HCT116 (cell line): ENCODE measurements around the gene MME. TPM values are rescaled to one million over a fixed set of nuclear protein-coding genes. Genes with fewer than 3 reads are reported as not detected.

Experiments used
- ATAC-seq: fragments of 200-7000 bp; cut with Tn5 transposase; 2 replicates; pipeline ENCODE4 v1.9.1; 2020; ENCODE audit warnings: mild to moderate bottlenecking, moderate library complexity
- BruUV-seq: library from RNA; stranded (reverse); fragments of 400-500 nt; replicated peaks from 2 replicates; lab custom pipeline; 2021; lab: Mats Ljungman, UMichigan
- CTCF ChIA-PET: fragments of 300-600 bp; sonication (Branson Sonifier 250); formaldehyde crosslinking; loops from one replicate; lab custom pipeline; 2021; ENCODE audit warnings: antibody characterized with exemption; lab: Charles Lee
- POLR2A ChIA-PET: fragments of 300-600, 350-600 bp; sonication (Branson Sonifier 250); formaldehyde crosslinking; loops from one replicate; lab custom pipeline; 2021; ENCODE audit warnings: antibody characterized with exemption; lab: Charles Lee
- RAD21 ChIA-PET, 2 experiments: fragments of 300-600 bp; sonication (Branson Sonifier 250); formaldehyde crosslinking; loops; one replicate each; lab custom pipeline; 2023; ENCODE audit warnings: low total read pairs in 2 of 2; ENCODE audit not compliant: uncharacterized antibody in 2 of 2, unreplicated experiment in 2 of 2, low non-redundant PET in 1 of 2; lab: Charles Lee
- DNase-seq: peaks from one replicate; pipeline ENCODE4 v3.0.0-alpha.2; 2010; ENCODE audit warnings: low read depth, low spot score
- H2AFZ ChIP-seq: fragments of 200-600 bp; shearing (Covaris generic), sonication (generic); 2 replicates; pipeline ENCODE4 v1.6.1; 2017; ENCODE audit warnings: low read depth, mixed run types, mixed read lengths, antibody characterized with exemption, low read length; ENCODE audit not compliant: poor library complexity, severe bottlenecking
- H3K27ac ChIP-seq: 2 replicates; pipeline ENCODE4 v1.5.1; 2012; ENCODE audit warnings: low read depth, low read length
- H3K27me3 ChIP-seq: fragments of 200-600 bp; sonication (generic); 2 replicates; pipeline ENCODE4 v1.6.1; 2016; ENCODE audit warnings: mixed run types, low read length, mixed read lengths; ENCODE audit not compliant: insufficient read depth
- H3K36me3 ChIP-seq, 2 experiments: fragments of 200-500 bp in 1 of 2; fragments of 200-600 bp in 1 of 2; sonication (Bioruptor generic) in 1 of 2; sonication (generic) in 1 of 2; 2 replicates each; pipeline versions ENCODE4 v1.5.1 to v1.6.1; 2014 to 2016; ENCODE audit warnings: low read length in 2 of 2, inconsistent platforms in 1 of 2, mixed read lengths in 1 of 2, mixed run types in 1 of 2; ENCODE audit not compliant: insufficient read depth in 2 of 2, control insufficient read depth in 1 of 2
- H3K4me1 ChIP-seq, 2 experiments: fragments of 200-600 bp in 1 of 2; sonication (generic) in 1 of 2; 2 replicates each; pipeline versions ENCODE4 v1.5.1 to v1.6.1; 2012 to 2017; ENCODE audit warnings: low read length in 2 of 2, inconsistent platforms in 1 of 2, mild to moderate bottlenecking in 1 of 2, mixed read lengths in 1 of 2, mixed run types in 1 of 2, moderate library complexity in 1 of 2; ENCODE audit not compliant: insufficient read depth in 2 of 2, control insufficient read depth in 1 of 2
- H3K4me2 ChIP-seq: fragments of 200-600 bp; sonication (generic); 2 replicates; pipeline ENCODE4 v1.6.1; 2017; ENCODE audit warnings: mixed run types, low read length, mixed read lengths
- H3K4me3 ChIP-seq, 2 experiments: fragments of 200-600 bp in 1 of 2; sonication (generic) in 1 of 2; replicated peaks in 1 of 2; 2 replicates each; pipeline ENCODE4 v1.5.1; 2011 to 2016; ENCODE audit warnings: low read length in 2 of 2, control low read depth in 1 of 2, low read depth in 1 of 2, mild to moderate bottlenecking in 1 of 2, mixed read lengths in 1 of 2, mixed run types in 1 of 2
- H3K79me2 ChIP-seq: fragments of 200-600 bp; sonication (generic); 2 replicates; pipeline ENCODE4 v1.6.1; 2017; ENCODE audit warnings: mild to moderate bottlenecking, mixed run types, low read length, moderate library complexity, mixed read lengths; ENCODE audit not compliant: insufficient read depth
- H3K9ac ChIP-seq: fragments of 200-600 bp; sonication (generic); 2 replicates; pipeline ENCODE4 v1.6.1; 2016; ENCODE audit warnings: low read length, mixed read lengths
- H3K9me2 ChIP-seq: fragments of 200-600 bp; sonication (generic), shearing (Covaris generic); 2 replicates; pipeline ENCODE4 v1.6.1; 2017; ENCODE audit warnings: mixed run types, mild to moderate bottlenecking, moderate library complexity; ENCODE audit not compliant: insufficient read depth
- H3K9me3 ChIP-seq, 2 experiments: fragments of 200-500 bp in 1 of 2; fragments of 200-600 bp in 1 of 2; sonication (Bioruptor generic) in 1 of 2; sonication (generic) in 1 of 2; 2 replicates each; pipeline ENCODE4 v1.6.1; 2014 to 2017; ENCODE audit warnings: low read length in 2 of 2, mixed read lengths in 2 of 2, inconsistent platforms in 1 of 2, low read depth in 1 of 2, mild to moderate bottlenecking in 1 of 2, mixed run types in 1 of 2, moderate library complexity in 1 of 2; ENCODE audit not compliant: control insufficient read depth in 1 of 2, insufficient read depth in 1 of 2
- H4K20me1 ChIP-seq: fragments of 200-600 bp; sonication (generic), shearing (Covaris generic); 2 replicates; pipeline ENCODE4 v1.6.1; 2017; ENCODE audit warnings: mixed run types, mild to moderate bottlenecking, moderate library complexity; ENCODE audit not compliant: insufficient read depth
- CBX3 ChIP-seq: IDR thresholded peaks from 2 replicates; pipeline ENCODE4 v1.6.1; 2012; ENCODE audit warnings: low read depth
- EGR1 ChIP-seq: IDR thresholded peaks from 2 replicates; pipeline ENCODE4 v1.6.1; 2012; ENCODE audit warnings: low read depth
- ELF1 ChIP-seq: IDR thresholded peaks from 2 replicates; pipeline ENCODE4 v1.6.1; 2012; ENCODE audit warnings: low read depth, borderline replicate concordance
- EZH2 ChIP-seq: fragments of 200-600 bp; sonication (generic); IDR thresholded peaks from 2 replicates; pipeline ENCODE4 v1.6.1; 2017; ENCODE audit warnings: antibody characterized with exemption, mixed run types
- EZH2phosphoT487 ChIP-seq: fragments of 200-600 bp; IDR thresholded peaks from 2 replicates; pipeline ENCODE4 v1.6.1; 2018; ENCODE audit warnings: antibody characterized with exemption, borderline replicate concordance
- FOSL1 ChIP-seq: IDR thresholded peaks from 2 replicates; pipeline ENCODE4 v1.6.1; 2012; ENCODE audit warnings: low read depth
- JUND ChIP-seq: IDR thresholded peaks from 2 replicates; pipeline ENCODE4 v1.6.1; 2012
- POLR2A ChIP-seq: IDR thresholded peaks from 2 replicates; pipeline ENCODE4 v1.7.0; 2011; ENCODE audit warnings: borderline replicate concordance; ENCODE audit not compliant: insufficient read depth, insufficient read length; ENCODE audit errors: extremely low read depth
- POLR2AphosphoS5 ChIP-seq: IDR thresholded peaks from 2 replicates; pipeline ENCODE4 v1.6.1; 2011; ENCODE audit warnings: mild to moderate bottlenecking, low read depth, low read length, moderate library complexity
- RAD21 ChIP-seq: IDR thresholded peaks from 2 replicates; pipeline ENCODE4 v1.6.1; 2012; ENCODE audit warnings: low read depth, mild to moderate bottlenecking
- SIN3A ChIP-seq: IDR thresholded peaks from 2 replicates; pipeline ENCODE4 v1.6.1; 2012; ENCODE audit warnings: low read depth
- SP1 ChIP-seq: IDR thresholded peaks from 2 replicates; pipeline ENCODE4 v1.6.1; 2012; ENCODE audit warnings: low read depth
- YY1 ChIP-seq: IDR thresholded peaks from 2 replicates; pipeline ENCODE4 v1.6.1; 2011; ENCODE audit warnings: low read length, low read depth, moderate library complexity, mild to moderate bottlenecking; ENCODE audit not compliant: insufficient replicate concordance; ENCODE audit errors: extremely low read depth
- ZFX ChIP-seq: fragments of 450-650 bp; IDR thresholded peaks from 2 replicates; pipeline ENCODE4 v1.6.1; 2017
- ZNF274 ChIP-seq: fragments of 200-500 bp; sonication (Bioruptor generic); IDR thresholded peaks from 2 replicates; pipeline ENCODE4 v1.6.1; 2014; ENCODE audit warnings: mild to moderate bottlenecking, low read depth, low read length, inconsistent platforms
- intact Hi-C: fragments of 100-400 bp; cut with micrococcal nuclease; formaldehyde crosslinking; loops from 2 replicates; pipeline ENCODE4 v1.10.0; 2022
- total RNA-seq: library from RNA; stranded (reverse); gene quantifications from one replicate; pipeline ENCODE4 v1.2.1, GENCODE V29; 2021; ENCODE audit not compliant: unreplicated experiment
- TF ChIP-seq, protein P1 (sequence below): IDR thresholded peaks from 2 replicates; pipeline ENCODE4 v1.6.1; 2012; ENCODE audit warnings: low read depth
- TF ChIP-seq, protein P2 (sequence below), 3 experiments: fragments of 200-600 bp in 1 of 3; sonication (generic) in 1 of 3; IDR thresholded peaks in 2 of 3; conservative IDR thresholded peaks in 1 of 3; 2 replicates each; pipeline ENCODE4 v1.5.1; 2012 to 2017; ENCODE audit warnings: low read depth in 2 of 3, low read length in 2 of 3, antibody characterized with exemption in 1 of 3, borderline replicate concordance in 1 of 3, control low read depth in 1 of 3, mild to moderate bottlenecking in 1 of 3, mixed read lengths in 1 of 3, mixed run types in 1 of 3, moderate library complexity in 1 of 3; ENCODE audit not compliant: insufficient read depth in 1 of 3
- TF ChIP-seq, protein P3 (sequence below): IDR thresholded peaks from 2 replicates; pipeline ENCODE4 v1.6.1; 2012

Gene MME
- total RNA-seq, 1 experiment from 2014 or later, result 0.34 TPM

DNA sequence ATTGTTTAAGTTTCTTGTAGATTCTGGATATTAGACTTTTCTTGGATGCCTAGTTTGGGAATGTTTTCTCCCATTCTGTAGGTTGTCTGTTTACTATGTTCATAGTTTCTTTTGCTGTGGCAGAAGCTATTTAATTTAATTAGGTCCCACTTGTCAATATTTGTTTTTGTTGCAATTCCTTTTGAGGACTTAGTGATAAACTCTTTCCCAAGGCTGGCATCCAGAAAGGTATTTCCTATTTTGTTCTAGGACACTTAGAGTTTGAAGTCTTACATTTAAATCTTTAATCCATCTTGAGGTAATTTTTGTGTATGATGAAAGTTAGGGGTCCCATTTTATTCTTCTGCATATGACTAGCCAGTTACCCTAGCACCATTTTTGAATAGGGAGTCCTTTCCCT, 54.9 kb downstream of the MME start:
- BruUV-seq, result no TSS peak
- RAD21 ChIA-PET, result no interaction called here
- POLR2A ChIA-PET, result no interaction called here
- Histone ChIP-seq H3K4me3 (no peak overlapping the region), H3K27ac (no peak overlapping the region), H3K9ac (no peak overlapping the region), H3K36me3 (no peaks in the 10 kb centered on the region), H3K27me3 (no peaks in the 10 kb centered on the region), H4K20me1 (no peaks in the 10 kb centered on the region)
- CTCF ChIA-PET, result no interaction called here
- intact Hi-C loops, result no loop called here
- DNase-seq, result no peak
- TF ChIP-seq YY1 (no peak), SIN3A (no peak)
- TF ChIP-seq, all 23 proteins: peak for 0
- H3K4me1 ChIP-seq, result no peaks in the 10 kb centered on the region
- no peaks in the 10 kb centered on the region for H3K79me2 ChIP-seq
- ATAC-seq, result no peak
- no peaks in the 10 kb centered on the region for H3K9me2 ChIP-seq
- H3K4me2 ChIP-seq, result no peak overlapping the region
- no peaks in the 10 kb centered on the region for H3K9me3 ChIP-seq
- no peak overlapping the region for H2AFZ ChIP-seq

DNA sequence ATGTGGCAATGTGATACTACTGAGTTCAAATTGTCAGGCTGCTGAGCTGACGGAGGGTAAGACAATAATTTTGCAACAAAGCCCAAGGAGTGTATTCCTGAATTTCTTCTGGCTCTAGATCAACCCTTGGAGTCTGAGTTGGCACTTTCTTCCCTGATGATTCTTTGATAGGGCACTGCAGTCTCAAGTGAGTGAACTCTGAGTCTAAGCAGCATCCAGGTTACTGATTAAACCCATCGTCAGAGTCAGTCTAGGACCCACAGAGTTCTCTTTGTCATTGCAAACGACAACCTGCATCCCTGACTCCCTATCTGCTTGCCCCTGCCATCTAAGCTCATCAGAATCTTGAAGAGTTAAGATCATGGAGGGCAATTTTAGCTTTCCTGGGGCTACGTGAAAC, 58.6 kb downstream of the MME start:
- TF ChIP-seq FOSL1 (no peak), JUND (no peak), ELF1 (no peak), RAD21 (no peak), POLR2AphosphoS5 (no peak), POLR2A (no peak), CBX3 (no peak), EZH2phosphoT487 (no peak), EGR1 (no peak), EZH2 (no peak), YY1 (no peak), ZNF274 (no peak), SIN3A (no peak), ZFX (no peak), SP1 (no peak)
- TF ChIP-seq, protein P1, sequence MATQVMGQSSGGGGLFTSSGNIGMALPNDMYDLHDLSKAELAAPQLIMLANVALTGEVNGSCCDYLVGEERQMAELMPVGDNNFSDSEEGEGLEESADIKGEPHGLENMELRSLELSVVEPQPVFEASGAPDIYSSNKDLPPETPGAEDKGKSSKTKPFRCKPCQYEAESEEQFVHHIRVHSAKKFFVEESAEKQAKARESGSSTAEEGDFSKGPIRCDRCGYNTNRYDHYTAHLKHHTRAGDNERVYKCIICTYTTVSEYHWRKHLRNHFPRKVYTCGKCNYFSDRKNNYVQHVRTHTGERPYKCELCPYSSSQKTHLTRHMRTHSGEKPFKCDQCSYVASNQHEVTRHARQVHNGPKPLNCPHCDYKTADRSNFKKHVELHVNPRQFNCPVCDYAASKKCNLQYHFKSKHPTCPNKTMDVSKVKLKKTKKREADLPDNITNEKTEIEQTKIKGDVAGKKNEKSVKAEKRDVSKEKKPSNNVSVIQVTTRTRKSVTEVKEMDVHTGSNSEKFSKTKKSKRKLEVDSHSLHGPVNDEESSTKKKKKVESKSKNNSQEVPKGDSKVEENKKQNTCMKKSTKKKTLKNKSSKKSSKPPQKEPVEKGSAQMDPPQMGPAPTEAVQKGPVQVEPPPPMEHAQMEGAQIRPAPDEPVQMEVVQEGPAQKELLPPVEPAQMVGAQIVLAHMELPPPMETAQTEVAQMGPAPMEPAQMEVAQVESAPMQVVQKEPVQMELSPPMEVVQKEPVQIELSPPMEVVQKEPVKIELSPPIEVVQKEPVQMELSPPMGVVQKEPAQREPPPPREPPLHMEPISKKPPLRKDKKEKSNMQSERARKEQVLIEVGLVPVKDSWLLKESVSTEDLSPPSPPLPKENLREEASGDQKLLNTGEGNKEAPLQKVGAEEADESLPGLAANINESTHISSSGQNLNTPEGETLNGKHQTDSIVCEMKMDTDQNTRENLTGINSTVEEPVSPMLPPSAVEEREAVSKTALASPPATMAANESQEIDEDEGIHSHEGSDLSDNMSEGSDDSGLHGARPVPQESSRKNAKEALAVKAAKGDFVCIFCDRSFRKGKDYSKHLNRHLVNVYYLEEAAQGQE, result no peak
- TF ChIP-seq, protein P2, sequence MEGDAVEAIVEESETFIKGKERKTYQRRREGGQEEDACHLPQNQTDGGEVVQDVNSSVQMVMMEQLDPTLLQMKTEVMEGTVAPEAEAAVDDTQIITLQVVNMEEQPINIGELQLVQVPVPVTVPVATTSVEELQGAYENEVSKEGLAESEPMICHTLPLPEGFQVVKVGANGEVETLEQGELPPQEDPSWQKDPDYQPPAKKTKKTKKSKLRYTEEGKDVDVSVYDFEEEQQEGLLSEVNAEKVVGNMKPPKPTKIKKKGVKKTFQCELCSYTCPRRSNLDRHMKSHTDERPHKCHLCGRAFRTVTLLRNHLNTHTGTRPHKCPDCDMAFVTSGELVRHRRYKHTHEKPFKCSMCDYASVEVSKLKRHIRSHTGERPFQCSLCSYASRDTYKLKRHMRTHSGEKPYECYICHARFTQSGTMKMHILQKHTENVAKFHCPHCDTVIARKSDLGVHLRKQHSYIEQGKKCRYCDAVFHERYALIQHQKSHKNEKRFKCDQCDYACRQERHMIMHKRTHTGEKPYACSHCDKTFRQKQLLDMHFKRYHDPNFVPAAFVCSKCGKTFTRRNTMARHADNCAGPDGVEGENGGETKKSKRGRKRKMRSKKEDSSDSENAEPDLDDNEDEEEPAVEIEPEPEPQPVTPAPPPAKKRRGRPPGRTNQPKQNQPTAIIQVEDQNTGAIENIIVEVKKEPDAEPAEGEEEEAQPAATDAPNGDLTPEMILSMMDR (IDR thresholded peaks at IDR 0.05 in 2 of 3, conservative IDR thresholded peaks at IDR 0.05 in 1 of 3; ENCODE audit: borderline replicate concordance in 1 of 3, insufficient read depth in 1 of 3, low read depth in 2 of 3, low read length in 2 of 3), result no peak
- TF ChIP-seq, protein P3, sequence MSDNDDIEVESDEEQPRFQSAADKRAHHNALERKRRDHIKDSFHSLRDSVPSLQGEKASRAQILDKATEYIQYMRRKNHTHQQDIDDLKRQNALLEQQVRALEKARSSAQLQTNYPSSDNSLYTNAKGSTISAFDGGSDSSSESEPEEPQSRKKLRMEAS, result no peak
- ATAC-seq, result no peak
- Histone ChIP-seq H3K27me3 (no peaks in the 10 kb centered on the region), H3K79me2 (no peaks in the 10 kb centered on the region), H3K36me3 (no peaks in the 10 kb centered on the region), H3K4me3 (no peak overlapping the region), H3K4me2 (no peak overlapping the region), H3K9me2 (no peaks in the 10 kb centered on the region), H3K9me3 (no peaks in the 10 kb centered on the region), H3K4me1 (no peaks in the 10 kb centered on the region), H3K27ac (no peak overlapping the region), H2AFZ (no peak overlapping the region), H3K9ac (no peak overlapping the region), H4K20me1 (no peaks in the 10 kb centered on the region)
- ChIA-PET POLR2A (interaction anchor here (1.3 kb wide), 1 partner anchor 10 kb away, joined by 3 read pairs; no protein-coding TSS in a partner anchor), RAD21 (no interaction called here), CTCF (no interaction called here)
- no peak for DNase-seq
- intact Hi-C loops, result no loop called here
- no TSS peak for BruUV-seq
